Brain microvascular endothelial cell (primary cell): ENCODE measurements around the gene WDR83.
A peak's percentile ranks its signal among the peaks of the same experiment; 100 is the strongest.

Experiments used
- DNase-seq: peaks from one replicate; pipeline ENCODE4 v3.0.0-alpha.2; 2020
- H3K27ac ChIP-seq: fragments of 250-450 bp; sonication (Bioruptor Pico); 2 replicates; pipeline ENCODE4 v1.5.1; 2020; ENCODE audit warnings: mild to moderate bottlenecking, moderate library complexity
- H3K27me3 ChIP-seq: fragments of 250-450 bp; sonication (Bioruptor Pico); replicated peaks from 2 replicates; pipeline ENCODE4 v1.5.1; 2020; ENCODE audit warnings: mild to moderate bottlenecking
- H3K36me3 ChIP-seq: fragments of 250-450 bp; sonication (Bioruptor Pico); replicated peaks from 2 replicates; pipeline ENCODE4 v1.5.1; 2020; ENCODE audit warnings: mild to moderate bottlenecking
- H3K4me3 ChIP-seq: 2 replicates; pipeline ENCODE4 v1.5.1; 2011; ENCODE audit warnings: low read depth, mild to moderate bottlenecking, control low read depth, low read length, moderate library complexity
- CTCF ChIP-seq: IDR thresholded peaks from 2 replicates; pipeline ENCODE4 v1.5.1; 2011; ENCODE audit warnings: low read depth, mild to moderate bottlenecking, moderate library complexity, low read length, control low read depth, inconsistent platforms; ENCODE audit errors: missing control alignments
- in situ Hi-C: cut with HindIII; loops from 2 replicates; pipeline ENCODE4 v1.10.0; 2017; ENCODE audit warnings: low sequenced_read_pairs, low pct_ligation_motif_present

WDR83 gene

GRCh38 chr19:12723381-12723640 lies 56.7 kb downstream of the WDR83 start:
- Histone ChIP-seq H3K27ac (peak overlapping the region; percentile 92), H3K4me3 (peak overlapping the region; percentile 85), H3K36me3 (peaks cover 14% of the 10 kb centered on the region), H3K27me3 (no peaks in the 10 kb centered on the region)
- in situ Hi-C loops: no loop called here
- no peak for TF ChIP-seq CTCF
- DNase-seq: no peak

- H3K4me3 ChIP-seq: peak within 1 kb of the TSS; percentile 85
- peak; percentile 52 for DNase-seq
- TF ChIP-seq CTCF: no peak
- in situ Hi-C loops: no loop called here
- no peaks in the 10 kb centered on the region for H3K27me3 ChIP-seq
- H3K36me3 ChIP-seq: peaks cover 14% of the 10 kb centered on the region
- peak within 1 kb of the TSS; percentile 92 for H3K27ac ChIP-seq
Observed at GRCh38 chr19:12723641-12724426, 57.2 kb downstream of the WDR83 start, which contains the start of gene TNPO2. TNPO2 (minus strand) TSS chr19:12723932; CDS start chr19:12720977, 2,955 bp downstream.
